Smooth muscle cell (in vitro differentiated cells): ENCODE results near the gene OS9. TPM values are rescaled to one million over a fixed set of nuclear protein-coding genes. Genes with fewer than 3 reads are reported as not detected.

ENCODE experiments used
- DNase-seq: peaks from one replicate; lab custom pipeline; 2025; ENCODE audit not compliant: unreplicated experiment; lab: John Stamatoyannopoulos, UW
- H2AFZ ChIP-seq: fragments of 200-600 bp; sonication (generic); 2 replicates; pipeline ENCODE4 v1.6.0; 2016; ENCODE audit warnings: antibody characterized with exemption, low read depth, mild to moderate bottlenecking
- H3F3A ChIP-seq: fragments of 200-600 bp; sonication (generic); 2 replicates; pipeline ENCODE4 v1.6.0; 2017; ENCODE audit warnings: antibody characterized with exemption, low read depth
- H3K27ac ChIP-seq: fragments of 200-600 bp; sonication (generic); 2 replicates; pipeline ENCODE4 v1.5.1; 2016; ENCODE audit warnings: low read depth, mild to moderate bottlenecking
- H3K27me3 ChIP-seq: fragments of 200-600 bp; sonication (generic); 2 replicates; pipeline ENCODE4 v1.6.1; 2016; ENCODE audit warnings: low read depth, mild to moderate bottlenecking
- H3K36me3 ChIP-seq: fragments of 200-600 bp; sonication (generic); 2 replicates; pipeline ENCODE4 v1.5.1; 2016; ENCODE audit warnings: low read depth
- H3K4me1 ChIP-seq: fragments of 200-600 bp; sonication (generic); 2 replicates; pipeline ENCODE4 v1.5.1; 2016; ENCODE audit warnings: low read depth
- H3K4me2 ChIP-seq: fragments of 200-600 bp; sonication (generic); 2 replicates; pipeline ENCODE4 v1.6.0; 2016; ENCODE audit warnings: mild to moderate bottlenecking
- H3K4me3 ChIP-seq: fragments of 200-600 bp; sonication (generic); 2 replicates; pipeline ENCODE4 v1.5.1; 2016; ENCODE audit warnings: mild to moderate bottlenecking
- H3K79me2 ChIP-seq: fragments of 200-600 bp; sonication (generic); 2 replicates; pipeline ENCODE4 v1.6.0; 2016; ENCODE audit warnings: low read depth, mild to moderate bottlenecking
- H3K9ac ChIP-seq: fragments of 200-600 bp; sonication (generic); 2 replicates; pipeline ENCODE4 v1.6.0; 2016; ENCODE audit warnings: low read depth
- H3K9me3 ChIP-seq: fragments of 200-600 bp; sonication (generic); replicated peaks from 2 replicates; pipeline ENCODE4 v1.5.1; 2016; ENCODE audit warnings: low read depth
- H4K20me1 ChIP-seq: fragments of 200-600 bp; sonication (generic); 2 replicates; pipeline ENCODE4 v1.6.0; 2016; ENCODE audit warnings: low read depth
- WGBS: methylation state at CpG from one replicate; pipeline ENCODE4 v1.1.7; 2016; ENCODE audit warnings: low lambda C conversion rate; 5-methylcytosine and 5-hydroxymethylcytosine counted together
- polyA plus RNA-seq: library from polyadenylated mRNA; unstranded; fragments of >200 nt; fragmentation: Nextera tagmentation; extraction: Ambion mirVana; gene quantifications from 2 replicates; pipeline ENCODE4 v1.2.1, GENCODE V29; 2016
- total RNA-seq: library from RNA; depleted of rRNA; stranded (reverse); fragments of >200 nt; gene quantifications from 2 replicates; pipeline ENCODE4 v1.2.3, GENCODE V29; 2014
- TF ChIP-seq, protein P1 (sequence below): fragments of 200-600 bp; sonication (generic); IDR thresholded peaks from 2 replicates; pipeline ENCODE4 v1.5.1; 2017; ENCODE audit warnings: borderline replicate concordance, mild to moderate bottlenecking, antibody characterized with exemption; ENCODE audit not compliant: insufficient read depth, poor library complexity, severe bottlenecking

Gene OS9
- total and polyA plus RNA-seq, 2 experiments from 2014 or later, result 179 to 236 TPM

DNA sequence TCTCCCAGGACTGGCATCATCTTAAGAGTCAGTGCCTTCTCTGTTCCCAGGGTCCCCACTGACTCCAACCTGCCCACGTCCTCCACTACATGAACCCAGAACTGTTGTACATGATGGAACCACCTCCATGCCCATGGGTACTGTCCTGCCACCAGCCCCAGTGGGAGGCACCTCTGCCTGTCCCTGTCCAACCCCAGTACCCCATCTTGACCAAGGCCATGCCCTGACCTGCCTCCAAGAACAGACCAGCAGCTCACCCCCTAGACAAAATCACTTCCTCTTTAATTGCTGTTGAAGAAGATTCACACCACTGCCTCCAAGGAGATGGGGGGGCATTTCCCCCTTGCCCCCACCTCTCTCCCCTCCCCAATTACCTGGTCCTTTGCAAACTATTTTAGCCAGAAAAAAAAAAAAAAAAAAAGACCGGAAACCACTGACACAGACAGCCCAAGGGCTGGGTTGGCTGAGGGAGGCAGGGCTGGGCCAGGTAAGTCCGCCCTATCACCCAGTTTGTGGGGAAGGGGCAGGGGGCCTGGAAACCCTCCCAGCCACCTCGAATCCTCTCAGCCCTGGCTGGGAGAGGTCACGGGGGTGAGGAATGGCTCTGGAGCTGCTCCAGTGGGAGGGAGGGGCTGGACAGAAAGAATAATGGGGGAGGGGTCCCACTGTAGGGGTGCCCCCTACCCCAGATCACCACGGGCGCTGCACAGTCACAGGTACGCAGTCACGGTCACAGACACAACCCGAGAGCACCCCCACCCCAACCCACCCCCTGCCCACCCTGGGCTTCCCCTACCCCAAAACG, 31.2 kb downstream of the OS9 start:
- H3K79me2 ChIP-seq, result no peaks in the 10 kb centered on the region
- no peak overlapping the region for H2AFZ ChIP-seq
- no peak overlapping the region for H3K4me3 ChIP-seq
- H3F3A ChIP-seq, result no peaks in the 10 kb centered on the region
- no peaks in the 10 kb centered on the region for H4K20me1 ChIP-seq
- peaks cover 55% of the 10 kb centered on the region for H3K27me3 ChIP-seq
- DNase-seq, result no peak
- 68% methylated on average over 7 of the region's 11 CpGs for WGBS
- H3K27ac ChIP-seq, result no peak overlapping the region
- H3K4me2 ChIP-seq, result no peak overlapping the region
- no peak overlapping the region for H3K9ac ChIP-seq
- no peaks in the 10 kb centered on the region for H3K36me3 ChIP-seq
- peaks cover 3% of the 10 kb centered on the region for H3K4me1 ChIP-seq
- TF ChIP-seq, protein P1, sequence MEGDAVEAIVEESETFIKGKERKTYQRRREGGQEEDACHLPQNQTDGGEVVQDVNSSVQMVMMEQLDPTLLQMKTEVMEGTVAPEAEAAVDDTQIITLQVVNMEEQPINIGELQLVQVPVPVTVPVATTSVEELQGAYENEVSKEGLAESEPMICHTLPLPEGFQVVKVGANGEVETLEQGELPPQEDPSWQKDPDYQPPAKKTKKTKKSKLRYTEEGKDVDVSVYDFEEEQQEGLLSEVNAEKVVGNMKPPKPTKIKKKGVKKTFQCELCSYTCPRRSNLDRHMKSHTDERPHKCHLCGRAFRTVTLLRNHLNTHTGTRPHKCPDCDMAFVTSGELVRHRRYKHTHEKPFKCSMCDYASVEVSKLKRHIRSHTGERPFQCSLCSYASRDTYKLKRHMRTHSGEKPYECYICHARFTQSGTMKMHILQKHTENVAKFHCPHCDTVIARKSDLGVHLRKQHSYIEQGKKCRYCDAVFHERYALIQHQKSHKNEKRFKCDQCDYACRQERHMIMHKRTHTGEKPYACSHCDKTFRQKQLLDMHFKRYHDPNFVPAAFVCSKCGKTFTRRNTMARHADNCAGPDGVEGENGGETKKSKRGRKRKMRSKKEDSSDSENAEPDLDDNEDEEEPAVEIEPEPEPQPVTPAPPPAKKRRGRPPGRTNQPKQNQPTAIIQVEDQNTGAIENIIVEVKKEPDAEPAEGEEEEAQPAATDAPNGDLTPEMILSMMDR, result no peak
- no peaks in the 10 kb centered on the region for H3K9me3 ChIP-seq

DNA sequence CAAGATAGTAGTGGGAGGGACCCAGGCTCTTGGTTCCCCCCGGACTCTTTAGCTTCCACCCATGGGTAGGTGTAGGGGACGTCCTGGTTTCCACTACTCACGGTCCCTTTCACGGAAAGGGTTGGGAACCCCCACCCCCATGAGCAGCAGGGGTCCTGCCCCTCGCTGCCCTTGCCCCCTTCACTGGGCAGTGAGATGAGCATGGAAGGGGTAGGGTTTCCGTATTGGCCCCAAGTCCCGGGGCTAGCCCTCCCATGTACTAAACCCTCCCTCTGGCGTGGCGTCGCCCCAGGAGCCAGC, 31.9 kb downstream of the OS9 start:
- H3K27me3 ChIP-seq, result peaks cover 62% of the 10 kb centered on the region
- no peaks in the 10 kb centered on the region for H3K36me3 ChIP-seq
- no peaks in the 10 kb centered on the region for H3K9me3 ChIP-seq
- H4K20me1 ChIP-seq, result no peaks in the 10 kb centered on the region
- no peak for DNase-seq
- peak overlapping the region; percentile 93 for H3K4me2 ChIP-seq
- H3K4me1 ChIP-seq, result peaks cover 3% of the 10 kb centered on the region
- TF ChIP-seq, protein P1, result no peak
- peak overlapping the region; percentile 56 for H3K4me3 ChIP-seq
- no peak overlapping the region for H3K9ac ChIP-seq
- H3K27ac ChIP-seq, result no peak overlapping the region
- H2AFZ ChIP-seq, result no peak overlapping the region
- H3K79me2 ChIP-seq, result no peaks in the 10 kb centered on the region
- WGBS, result 9% methylated on average over 10 of the region's 10 CpGs
- no peaks in the 10 kb centered on the region for H3F3A ChIP-seq

DNA sequence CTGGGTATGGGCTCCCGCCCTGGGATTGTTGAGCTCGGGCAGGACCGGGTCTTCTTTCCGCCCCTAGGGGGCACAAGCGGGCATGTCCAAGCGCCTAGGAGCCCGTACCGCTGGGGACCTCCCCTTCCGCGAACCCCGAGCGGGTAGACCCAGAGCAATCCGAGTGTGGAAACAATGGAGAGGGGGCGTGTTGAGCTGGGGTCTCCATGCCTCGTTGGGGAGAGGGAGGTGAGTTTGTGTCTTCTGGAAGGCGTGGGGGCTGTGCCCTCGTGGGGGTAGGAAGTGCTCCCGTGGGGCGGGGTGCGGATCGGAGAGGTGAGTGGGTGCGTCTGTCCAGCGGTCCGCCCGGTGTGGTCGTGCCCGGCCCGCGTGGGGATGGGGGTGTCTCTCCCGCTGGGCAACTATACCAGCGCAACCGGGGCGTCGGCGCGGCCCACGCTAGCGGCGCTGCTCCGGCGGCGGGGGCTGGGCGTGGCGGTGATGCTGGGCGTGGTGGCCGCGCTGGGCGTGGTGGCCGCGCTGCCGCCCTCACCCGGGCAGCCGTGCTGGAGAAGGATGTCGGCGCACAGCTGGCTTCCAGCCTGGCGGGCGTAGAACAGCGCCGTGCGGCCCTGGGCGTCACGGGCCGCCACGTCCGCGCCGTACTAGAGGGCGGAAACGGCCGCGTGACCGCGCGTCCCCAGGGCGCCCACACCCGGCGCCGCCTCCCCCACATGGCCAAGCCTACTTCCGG, 32.4 kb downstream of the OS9 start:
- Histone ChIP-seq H3K36me3 (no peaks in the 10 kb centered on the region), H3K4me2 (peak overlapping the region; percentile 93), H3K4me3 (peak overlapping the region; percentile 56), H3K4me1 (peaks cover 3% of the 10 kb centered on the region), H3K79me2 (no peaks in the 10 kb centered on the region), H4K20me1 (no peaks in the 10 kb centered on the region), H3F3A (no peaks in the 10 kb centered on the region), H3K9me3 (no peaks in the 10 kb centered on the region), H3K9ac (no peak overlapping the region), H3K27ac (no peak overlapping the region), H3K27me3 (peaks cover 67% of the 10 kb centered on the region), H2AFZ (peak overlapping the region; percentile 70)
- DNase-seq, result peak; percentile 30
- WGBS, result 2% methylated on average over 75 of the region's 79 CpGs
- TF ChIP-seq, protein P1, result peak; percentile 65
